GM19035 (cell line): Measurements from ENCODE around the gene SMARCD2.
"Not testable (repeated sequence)": the region's sequence is repeated elsewhere in the genome, so short reads cannot be mapped to it uniquely, and the experiment has no call there.

Experiments
- ATAC-seq: cut with Tn5 transposase; IDR thresholded peaks from one replicate; pipeline ENCODE4 v1.9.1; 2021; ENCODE audit not compliant: unreplicated experiment

SMARCD2 gene

DNA sequence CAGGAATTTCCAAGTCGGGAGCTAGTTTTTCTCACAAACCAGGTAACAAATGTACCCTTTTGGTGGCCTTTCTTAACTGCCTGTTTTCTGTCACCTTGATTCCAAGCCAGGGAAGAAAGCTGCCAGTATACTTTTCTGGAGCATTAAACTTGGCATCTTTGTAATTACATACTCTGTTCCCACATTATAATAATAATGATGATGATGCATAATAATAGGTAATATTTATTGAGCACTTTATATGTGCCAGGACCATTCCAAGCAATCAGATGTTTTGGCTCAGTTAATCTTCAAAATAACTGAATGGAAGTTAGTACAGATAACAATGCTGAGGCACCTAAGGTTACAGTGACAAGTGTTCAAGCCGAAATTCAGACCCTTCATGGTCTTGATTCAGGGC is 26.4 kb downstream of the SMARCD2 start:
- no peak for ATAC-seq

DNA sequence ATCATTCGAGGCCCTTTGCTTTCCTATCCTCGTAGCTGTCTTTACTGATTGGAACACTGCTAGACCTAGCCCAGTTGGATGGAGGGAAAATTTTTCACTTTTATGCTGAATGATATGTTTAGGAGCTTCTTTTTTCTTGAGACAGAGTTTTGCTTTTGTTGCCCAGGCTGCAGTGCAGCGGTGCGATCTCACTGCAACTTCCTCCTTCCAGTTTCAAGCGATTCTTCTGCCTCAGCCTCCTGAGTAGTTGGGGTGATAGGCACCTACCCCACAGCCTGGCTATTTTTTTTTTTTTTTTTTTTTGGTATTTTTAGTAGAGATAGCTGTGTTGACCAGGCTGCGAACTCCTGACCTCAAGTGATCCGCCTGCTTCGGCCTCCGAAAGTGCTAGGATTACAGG is 32.5 kb downstream of the SMARCD2 start:
- ATAC-seq: no peak

DNA sequence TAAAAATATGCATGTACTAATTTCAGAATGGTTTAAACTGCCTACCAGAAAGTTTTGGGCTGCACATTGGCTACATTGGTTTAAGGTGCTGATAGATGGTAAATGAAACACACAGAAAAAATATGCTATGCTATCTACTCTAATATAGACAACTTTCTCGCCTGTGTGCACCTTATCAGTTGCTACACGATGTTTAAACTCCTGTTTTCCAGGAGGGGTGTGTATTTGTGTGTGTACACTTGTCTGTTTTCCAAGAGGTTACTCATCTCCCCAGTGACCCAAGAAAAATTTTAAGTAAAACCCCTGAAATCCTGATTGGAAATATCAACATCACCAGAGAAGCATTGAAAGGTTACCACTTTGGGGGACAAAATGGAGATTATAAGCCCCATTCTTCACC is 36.9 kb downstream of the SMARCD2 start:
- no peak for ATAC-seq

DNA sequence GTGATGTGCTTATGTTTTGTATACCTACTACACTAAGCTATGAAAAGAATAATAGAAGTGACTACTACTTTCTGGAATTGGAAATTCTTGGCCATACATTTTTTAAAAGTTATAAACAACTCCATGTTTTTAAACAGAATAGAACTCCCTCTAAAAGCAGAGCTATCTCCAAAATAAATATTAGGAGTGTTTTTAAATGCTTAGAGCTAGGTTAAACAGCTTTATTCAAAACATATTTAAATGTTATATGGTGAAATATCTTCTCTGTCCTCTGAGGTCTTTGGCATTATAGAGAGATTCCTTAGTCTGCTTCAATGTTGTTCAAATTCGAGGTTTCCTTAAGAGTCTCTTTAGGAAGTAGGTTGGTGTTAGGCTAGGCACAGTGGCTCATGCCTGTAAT is 38.2 kb downstream of the SMARCD2 start:
- ATAC-seq: no peak

DNA sequence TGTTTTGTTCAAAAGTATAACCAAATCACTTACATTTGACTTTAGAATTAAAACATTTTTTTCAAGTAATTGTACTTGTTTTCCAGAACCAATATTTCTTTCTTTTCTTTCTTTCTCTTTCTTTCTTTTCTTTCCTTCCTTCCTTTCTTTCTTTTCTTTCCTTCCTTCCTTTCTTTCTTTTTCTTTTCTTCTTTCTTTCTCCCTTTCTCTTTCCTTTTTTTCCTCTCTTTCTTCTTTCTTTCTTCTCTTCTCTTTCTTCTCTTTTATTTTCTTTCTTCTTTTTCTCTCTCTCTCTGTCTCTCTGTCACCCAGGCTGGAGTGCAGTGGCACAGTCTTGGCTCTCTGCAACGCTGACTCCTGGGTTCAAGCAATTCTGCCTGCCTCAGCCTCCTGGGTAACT is 41.7 kb downstream of the SMARCD2 start:
- no peak for ATAC-seq

DNA sequence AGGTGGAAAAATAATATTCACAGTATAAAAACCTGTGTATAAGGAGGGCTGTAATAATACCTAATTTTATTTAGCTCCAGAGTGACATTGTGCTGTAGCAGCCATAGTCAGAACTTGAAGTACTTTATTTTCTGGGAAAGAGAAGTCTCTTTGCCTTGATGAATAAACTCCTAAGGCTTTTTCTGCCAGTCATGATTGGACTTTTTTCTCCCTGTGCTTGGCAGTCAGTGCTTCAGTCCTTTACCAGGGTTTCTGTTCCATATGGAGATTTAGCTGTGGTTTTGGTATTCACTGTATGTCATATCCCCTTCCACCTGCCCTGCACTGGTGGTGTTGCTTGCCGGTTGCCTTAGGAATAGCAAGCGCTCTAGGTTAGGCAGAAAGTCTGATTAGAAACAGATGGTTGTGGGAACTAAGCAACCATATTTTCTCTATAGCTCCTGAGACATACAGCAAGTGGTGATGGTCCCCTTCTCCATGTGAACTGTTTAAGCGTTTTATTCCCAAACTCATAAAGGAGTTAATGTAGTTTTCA is 43.8 kb downstream of the SMARCD2 start:
- no peak for ATAC-seq

DNA sequence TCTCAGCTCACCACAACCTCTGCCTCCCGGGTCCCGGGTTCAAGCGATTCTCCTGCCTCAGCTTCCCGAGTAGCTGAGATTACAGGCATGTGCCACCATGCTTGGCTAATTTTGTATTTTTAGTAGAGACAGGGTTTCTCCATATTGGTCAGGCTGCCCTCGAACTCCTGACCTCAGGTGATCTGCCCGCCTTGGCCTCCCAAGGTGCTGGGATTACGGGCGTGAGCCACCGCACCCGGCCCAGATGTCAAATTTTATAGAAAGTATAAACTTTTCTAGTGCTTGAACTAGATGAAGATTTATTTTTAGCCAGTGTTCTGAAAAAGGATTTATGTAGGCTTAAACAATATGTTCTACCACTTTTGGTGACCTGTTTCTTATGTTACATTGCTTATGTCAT is 46.1 kb downstream of the SMARCD2 start:
- ATAC-seq: not testable (repeated sequence)

DNA sequence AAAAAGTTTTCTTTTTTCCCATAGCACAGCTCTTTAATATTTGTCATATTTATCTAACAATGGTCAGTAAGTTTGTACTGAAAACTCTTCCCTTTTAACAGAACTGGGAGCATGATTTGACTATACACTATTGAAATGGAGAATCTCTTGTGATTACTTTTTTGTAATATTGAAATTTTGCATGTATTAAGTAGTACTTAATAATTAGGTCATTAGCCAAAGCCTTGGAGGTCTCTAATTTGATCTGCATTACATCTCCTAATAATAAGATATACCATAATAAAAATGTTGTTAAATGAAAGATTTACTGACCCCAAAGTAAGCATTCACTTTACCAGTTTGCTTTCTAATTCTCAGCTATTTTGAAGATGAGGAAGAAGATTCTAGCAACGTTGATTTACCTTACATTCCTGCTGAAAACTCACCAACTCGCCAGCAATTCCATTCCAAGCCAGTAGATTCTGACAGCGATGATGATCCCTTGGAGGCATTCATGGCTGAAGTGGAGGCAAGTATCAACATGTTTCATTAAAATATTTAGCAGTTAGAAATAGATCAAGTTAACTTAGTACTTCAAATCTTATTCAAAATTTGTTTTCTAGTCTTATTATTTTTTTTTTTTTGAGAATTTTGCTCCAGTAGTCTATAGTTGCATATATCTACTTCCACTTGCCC is 50.3 kb downstream of the SMARCD2 start:
- no peak for ATAC-seq

DNA sequence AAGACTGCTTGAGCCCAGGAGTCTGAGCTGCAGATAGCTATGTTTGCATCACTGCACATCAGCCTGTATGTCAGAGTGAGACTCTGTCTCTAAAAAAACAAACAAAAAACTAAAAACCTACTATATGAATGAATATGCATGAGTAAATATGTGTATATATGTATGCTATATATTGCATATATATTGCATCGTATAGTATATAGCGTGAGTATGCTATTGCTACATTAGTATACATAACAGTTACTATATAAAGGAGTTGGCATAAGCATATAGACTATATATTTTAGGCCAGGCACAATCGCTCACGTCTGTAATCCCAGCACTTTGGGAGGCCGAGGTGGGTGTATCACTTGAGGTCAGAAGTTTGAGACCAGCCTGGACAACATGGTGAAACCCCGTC is 52.4 kb downstream of the SMARCD2 start:
- ATAC-seq: no peak

DNA sequence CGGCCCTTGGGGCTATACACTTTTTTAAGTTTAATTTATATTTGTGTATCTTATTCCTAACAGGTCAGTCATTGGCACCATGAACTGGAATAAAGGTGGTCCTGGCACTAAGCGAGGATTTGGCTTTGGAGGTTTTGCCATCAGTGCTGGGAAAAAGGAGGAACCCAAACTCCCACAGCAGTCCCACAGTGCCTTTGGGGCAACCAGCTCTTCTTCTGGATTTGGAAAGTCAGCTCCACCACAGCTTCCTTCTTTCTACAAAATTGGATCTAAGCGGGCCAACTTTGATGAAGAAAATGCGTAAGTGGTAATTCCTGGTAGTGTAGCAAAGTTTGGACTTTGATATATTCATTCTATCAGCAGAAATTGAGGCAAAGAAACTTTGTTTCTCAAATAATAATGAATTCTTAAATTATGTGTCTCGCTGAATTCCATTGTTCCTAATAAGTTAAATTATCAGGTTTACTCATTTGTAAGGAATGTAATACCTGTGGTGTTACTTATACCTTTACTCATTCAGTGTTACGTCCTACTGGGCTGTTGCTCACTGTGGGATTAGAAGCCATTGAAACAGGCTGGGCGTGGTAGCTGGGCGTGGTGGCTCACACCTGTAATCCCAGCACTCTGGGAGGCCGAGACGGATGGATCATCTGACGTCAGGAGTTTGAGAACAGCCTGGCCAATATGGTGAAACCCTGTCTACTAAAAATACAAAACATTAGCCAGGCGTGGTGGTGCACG is 55.3 kb downstream of the SMARCD2 start:
- ATAC-seq: no peak

DNA sequence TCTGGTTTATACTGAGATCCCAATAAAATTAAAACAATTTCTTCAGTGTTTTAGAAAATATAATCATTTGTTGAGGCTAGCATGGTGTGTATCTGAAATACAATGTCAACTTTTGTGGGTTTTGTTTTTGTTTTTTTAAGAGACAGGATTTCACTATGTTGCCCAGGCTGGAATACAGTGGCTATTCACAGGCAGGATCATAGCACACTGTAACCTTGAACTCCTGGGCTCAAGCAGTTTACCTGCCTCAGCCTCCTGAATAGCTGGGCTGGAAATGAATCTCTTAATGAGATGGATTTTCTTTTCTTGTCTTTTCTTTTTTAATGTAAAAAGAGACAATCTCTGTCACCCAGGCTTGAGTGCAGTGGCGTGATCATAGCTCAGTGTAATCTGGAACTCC is 56.4 kb downstream of the SMARCD2 start:
- ATAC-seq: no peak

DNA sequence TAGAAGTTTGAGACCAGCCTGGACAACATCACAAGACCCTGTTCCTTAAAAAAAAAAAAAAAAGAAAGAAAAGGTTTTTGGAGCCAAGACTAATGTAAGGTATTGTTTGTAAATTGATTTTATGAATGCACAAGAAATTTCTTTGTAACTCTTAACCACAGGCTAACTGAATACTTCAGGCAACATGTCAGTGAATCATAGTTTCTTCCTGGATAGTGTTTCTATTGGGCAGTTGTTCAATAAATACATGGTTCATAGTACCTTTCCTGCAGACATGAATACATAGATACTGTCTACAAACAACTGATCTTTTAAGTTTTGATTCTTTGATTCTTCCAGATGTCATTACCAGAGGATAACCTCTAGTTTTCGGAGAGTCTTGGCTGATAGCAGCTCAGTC is 56.9 kb downstream of the SMARCD2 start:
- ATAC-seq: no peak

DNA sequence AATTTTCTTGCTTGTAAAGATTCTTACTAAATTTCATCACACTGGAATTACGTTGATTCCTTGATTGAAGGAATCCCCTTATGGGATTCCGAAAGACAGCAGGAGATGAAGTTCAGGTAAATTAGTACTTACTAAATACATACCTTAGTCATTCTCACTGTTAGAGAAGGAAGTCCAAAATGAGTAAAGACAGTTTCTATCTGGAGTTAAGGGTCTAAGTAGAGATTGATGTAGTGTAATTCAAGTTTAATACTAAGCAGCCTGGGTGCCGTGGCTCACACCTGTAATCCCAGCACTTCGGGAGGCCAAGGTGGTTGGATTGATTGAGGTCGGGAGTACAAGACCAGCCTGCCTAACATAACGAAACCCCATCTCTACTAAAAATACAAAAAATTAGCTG is 59.0 kb downstream of the SMARCD2 start:
- ATAC-seq: no peak
